ENCODE measurements around the gene NARF. TPM values are rescaled to one million over a fixed set of nuclear protein-coding genes. Genes with fewer than 3 reads are reported as not detected.
A peak's percentile ranks its signal among the peaks of the same experiment; 100 is the strongest.

The NARF gene
- total RNA-seq, 1 donor from 2014 or later = 62.6 TPM

DNA sequence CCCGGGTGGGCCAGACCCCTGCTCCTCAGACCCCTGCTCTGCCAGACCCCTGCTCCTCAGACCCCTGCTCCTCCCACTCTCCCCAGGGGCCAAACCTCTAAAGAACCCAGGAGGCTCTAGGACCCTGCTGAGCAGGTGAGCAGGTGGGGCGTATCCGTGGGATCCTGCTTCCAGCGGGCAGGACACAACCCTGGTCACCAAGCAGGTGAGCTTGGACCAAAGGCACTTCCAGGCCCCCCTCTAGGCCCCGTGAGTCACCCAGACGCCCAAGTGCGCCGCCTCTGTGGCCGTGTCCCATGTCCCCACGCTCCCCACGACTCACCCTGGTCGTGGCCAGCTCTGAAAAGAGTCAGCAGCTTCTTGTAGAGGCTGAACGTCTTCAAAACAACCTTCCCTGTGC, 13.0 kb upstream of the NARF start:
- intact Hi-C loops (cut with DNase I) = no loop called here
- Histone ChIP-seq H3K36me3 (no peaks in the 10 kb centered on the region), H3K27ac (peak overlapping the region; percentile 12), H3K4me3 (no peak overlapping the region), H3K4me1 (peaks cover 41% of the 10 kb centered on the region), H3K9me3 (no peaks in the 10 kb centered on the region), H3K27me3 (no peaks in the 10 kb centered on the region)
- TF ChIP-seq POLR2AphosphoS5 (IDR thresholded peaks at IDR 0.05; ENCODE audit: insufficient read depth in 1 of 2, low read depth in 1 of 2) (no peak), POLR2A (IDR thresholded peaks at IDR 0.05) (no peak)
- TF ChIP-seq, protein P1, sequence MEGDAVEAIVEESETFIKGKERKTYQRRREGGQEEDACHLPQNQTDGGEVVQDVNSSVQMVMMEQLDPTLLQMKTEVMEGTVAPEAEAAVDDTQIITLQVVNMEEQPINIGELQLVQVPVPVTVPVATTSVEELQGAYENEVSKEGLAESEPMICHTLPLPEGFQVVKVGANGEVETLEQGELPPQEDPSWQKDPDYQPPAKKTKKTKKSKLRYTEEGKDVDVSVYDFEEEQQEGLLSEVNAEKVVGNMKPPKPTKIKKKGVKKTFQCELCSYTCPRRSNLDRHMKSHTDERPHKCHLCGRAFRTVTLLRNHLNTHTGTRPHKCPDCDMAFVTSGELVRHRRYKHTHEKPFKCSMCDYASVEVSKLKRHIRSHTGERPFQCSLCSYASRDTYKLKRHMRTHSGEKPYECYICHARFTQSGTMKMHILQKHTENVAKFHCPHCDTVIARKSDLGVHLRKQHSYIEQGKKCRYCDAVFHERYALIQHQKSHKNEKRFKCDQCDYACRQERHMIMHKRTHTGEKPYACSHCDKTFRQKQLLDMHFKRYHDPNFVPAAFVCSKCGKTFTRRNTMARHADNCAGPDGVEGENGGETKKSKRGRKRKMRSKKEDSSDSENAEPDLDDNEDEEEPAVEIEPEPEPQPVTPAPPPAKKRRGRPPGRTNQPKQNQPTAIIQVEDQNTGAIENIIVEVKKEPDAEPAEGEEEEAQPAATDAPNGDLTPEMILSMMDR (IDR thresholded peaks at IDR 0.05) = no peak
- no peak for DNase-seq (ENCODE audit: extremely low spot score in 2 of 2)

DNA sequence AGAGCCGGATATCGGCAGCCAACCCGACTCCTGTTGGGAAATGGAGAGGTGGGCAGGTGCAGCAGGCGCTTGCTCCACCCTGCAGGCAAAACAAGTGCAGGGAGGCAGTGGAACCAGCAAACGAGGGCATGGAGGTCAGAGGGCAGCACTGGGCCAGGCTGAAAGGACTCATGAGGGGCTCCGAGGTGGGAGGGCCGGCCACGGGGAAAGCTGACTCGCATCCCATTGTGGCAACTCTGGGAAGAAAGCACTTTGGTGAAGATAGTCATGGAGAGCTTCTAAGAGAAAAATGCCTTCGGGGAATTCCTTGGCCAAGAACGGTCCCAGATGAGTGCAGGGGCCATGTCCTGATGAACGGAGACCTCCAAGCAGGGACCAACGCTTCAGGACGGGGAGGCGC, 12.4 kb upstream of the NARF start:
- no peak overlapping the region for H3K27ac ChIP-seq

DNA sequence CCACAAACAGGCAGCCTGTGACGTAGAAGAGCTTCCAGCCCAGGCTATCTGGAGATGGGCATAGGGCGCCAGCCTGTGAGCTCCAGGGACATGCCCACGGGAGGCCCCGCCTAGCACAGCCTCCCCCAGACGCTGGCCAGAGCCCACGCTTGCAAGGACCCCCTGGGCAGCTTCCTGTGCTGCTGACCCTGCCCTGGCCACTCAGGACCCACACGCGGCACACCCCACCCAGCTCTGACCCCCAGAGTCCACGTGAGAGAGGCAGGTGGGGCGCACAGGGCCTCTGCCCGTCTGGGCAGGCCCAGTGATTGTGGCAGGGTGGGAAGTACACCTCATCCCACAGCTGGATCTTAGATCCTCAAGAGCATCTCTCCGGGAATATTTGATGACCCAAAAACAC, 11.9 kb upstream of the NARF start:
- no peak for TF ChIP-seq POLR2AphosphoS5 (IDR thresholded peaks at IDR 0.05; ENCODE audit: insufficient read depth in 1 of 2, low read depth in 1 of 2)
- TF ChIP-seq, protein P1 (IDR thresholded peaks at IDR 0.05) = no peak
- TF ChIP-seq POLR2A (IDR thresholded peaks at IDR 0.05) = no peak
- Histone ChIP-seq H3K36me3 (no peaks in the 10 kb centered on the region), H3K4me3 (no peak overlapping the region), H3K4me1 (peaks cover 49% of the 10 kb centered on the region), H3K27ac (no peak overlapping the region), H3K27me3 (no peaks in the 10 kb centered on the region), H3K9me3 (no peaks in the 10 kb centered on the region)
- intact Hi-C loops (cut with DNase I) = no loop called here
- DNase-seq (ENCODE audit: extremely low spot score in 2 of 2) = no peak

More for the DNA sequence above, 12.4 kb upstream of the NARF start:
- Histone ChIP-seq H3K27me3 (no peaks in the 10 kb centered on the region), H3K4me1 (peaks cover 44% of the 10 kb centered on the region), H3K4me3 (no peak overlapping the region), H3K36me3 (no peaks in the 10 kb centered on the region), H3K9me3 (no peaks in the 10 kb centered on the region)
- DNase-seq (ENCODE audit: extremely low spot score in 2 of 2) = no peak
- TF ChIP-seq POLR2AphosphoS5 (IDR thresholded peaks at IDR 0.05; ENCODE audit: insufficient read depth in 1 of 2, low read depth in 1 of 2) (no peak), POLR2A (IDR thresholded peaks at IDR 0.05) (no peak)
- TF ChIP-seq, protein P1 (IDR thresholded peaks at IDR 0.05) = no peak
- intact Hi-C loops (cut with DNase I) = no loop called here

DNA sequence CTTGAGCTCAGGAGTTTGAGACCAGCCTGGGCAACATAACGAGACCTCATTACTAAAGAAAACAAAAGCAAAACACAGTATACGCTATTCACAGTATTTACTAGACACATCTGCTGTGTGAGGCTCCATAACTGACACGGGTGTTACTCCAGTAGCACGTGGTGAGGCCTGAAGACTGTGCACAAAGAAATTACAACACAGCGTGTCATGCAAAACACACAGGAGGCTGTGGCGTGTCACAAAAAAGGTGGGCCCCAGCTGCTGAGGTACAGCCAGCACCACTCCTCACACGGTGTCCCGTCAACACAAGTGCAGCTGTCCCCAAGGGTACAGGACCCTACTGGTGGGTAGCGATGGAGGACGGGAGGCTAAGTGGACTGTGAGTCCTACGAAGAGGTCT, 10.7 kb upstream of the NARF start:
- no peak overlapping the region for H3K27ac ChIP-seq
- no peaks in the 10 kb centered on the region for H3K36me3 ChIP-seq
- TF ChIP-seq POLR2A (IDR thresholded peaks at IDR 0.05) = no peak
- no peak for TF ChIP-seq POLR2AphosphoS5 (IDR thresholded peaks at IDR 0.05; ENCODE audit: insufficient read depth in 1 of 2, low read depth in 1 of 2)
- TF ChIP-seq, protein P1 (IDR thresholded peaks at IDR 0.05) = no peak
- intact Hi-C loops (cut with DNase I) = no loop called here
- H3K9me3 ChIP-seq = no peaks in the 10 kb centered on the region
- no peak for DNase-seq (ENCODE audit: extremely low spot score in 2 of 2)
- H3K4me1 ChIP-seq = peaks cover 49% of the 10 kb centered on the region
- H3K4me3 ChIP-seq = no peak overlapping the region
- no peaks in the 10 kb centered on the region for H3K27me3 ChIP-seq

DNA sequence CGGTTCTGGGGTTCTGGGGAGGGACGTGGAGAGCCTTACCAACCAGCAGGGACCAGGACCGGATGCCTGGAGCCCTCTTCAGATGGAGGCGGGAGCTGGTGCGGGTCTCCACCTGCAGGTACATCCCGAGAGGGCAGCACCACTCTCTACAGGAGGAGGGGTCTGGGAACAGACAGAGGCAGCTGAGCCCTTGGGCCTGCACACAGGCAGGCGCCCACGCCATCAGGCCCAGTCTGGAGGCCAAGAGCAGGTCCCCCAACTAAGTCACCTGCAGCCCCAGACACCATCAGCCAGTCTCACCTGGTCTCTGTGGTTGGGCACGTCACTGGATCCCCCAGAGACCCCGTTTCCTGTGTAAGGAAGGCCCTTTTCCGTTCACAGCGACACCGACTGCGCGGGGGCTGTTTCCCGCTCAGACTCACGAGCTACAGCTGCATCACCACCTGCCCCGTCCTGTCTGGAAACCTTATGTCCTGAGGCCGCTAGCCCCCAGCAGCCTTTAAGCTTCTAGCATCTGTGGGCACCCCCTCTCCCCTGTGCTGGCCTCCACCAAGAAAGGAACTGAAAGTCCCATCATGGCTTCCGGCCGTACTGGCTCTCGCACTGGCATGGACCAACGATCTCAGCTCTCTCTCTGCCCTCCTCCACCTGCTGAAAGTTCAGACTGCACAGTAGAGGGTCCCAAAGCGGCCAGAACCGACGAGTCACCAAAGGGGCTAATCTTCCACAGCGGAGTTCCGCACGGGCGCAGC, 9.2 kb upstream of the NARF start:
- no peaks in the 10 kb centered on the region for H3K27me3 ChIP-seq
- H3K4me1 ChIP-seq = peaks cover 49% of the 10 kb centered on the region
- intact Hi-C loops (cut with DNase I) = no loop called here
- DNase-seq (ENCODE audit: extremely low spot score in 2 of 2) = no peak
- peak in 1 of 2 donors; percentile 45 for TF ChIP-seq POLR2AphosphoS5 (IDR thresholded peaks at IDR 0.05; ENCODE audit: insufficient read depth in 1 of 2, low read depth in 1 of 2)
- TF ChIP-seq, protein P1 (IDR thresholded peaks at IDR 0.05) = no peak
- peak overlapping the region; percentile 88 to 95 for H3K4me3 ChIP-seq
- H3K36me3 ChIP-seq = no peaks in the 10 kb centered on the region
- no peaks in the 10 kb centered on the region for H3K9me3 ChIP-seq
- H3K27ac ChIP-seq = peak overlapping the region; percentile 85
